Measurements from ENCODE around the gene FAT1.
"Not testable (repeated sequence)": the region's sequence is repeated elsewhere in the genome, so short reads cannot be mapped to it uniquely, and the experiment has no call there.

FAT1 gene

DNA sequence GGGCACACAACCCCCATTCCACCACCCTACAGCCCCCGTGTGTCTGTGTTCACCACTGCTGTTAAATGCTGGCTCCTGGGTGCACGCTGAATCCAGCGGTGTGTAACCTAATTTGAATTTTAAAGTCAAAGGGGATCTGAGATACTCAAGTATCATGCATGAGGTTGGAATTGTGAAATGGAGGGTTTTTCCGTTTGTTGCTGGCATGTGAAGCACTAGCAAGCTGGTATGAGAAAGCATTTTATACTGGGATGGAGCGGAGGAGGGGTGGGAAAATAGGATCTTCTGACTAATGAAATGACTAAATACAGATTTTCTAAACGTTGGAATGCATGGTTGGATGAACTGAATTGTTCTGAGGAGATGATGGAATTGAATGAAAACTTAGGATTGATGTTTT is 36.9 kb upstream of the FAT1 start:
- DNase-seq (ENCODE audit: low read depth in 1 of 2, low spot score in 1 of 2) = no peak
- in situ Hi-C loops (cut with HindIII; ENCODE audit: low pct_unique_long_range_greater_than_20kb, low sequenced_read_pairs) = no loop called here
- no peak for TF ChIP-seq JUND (IDR thresholded peaks at IDR 0.05; ENCODE audit: low read depth)

DNA sequence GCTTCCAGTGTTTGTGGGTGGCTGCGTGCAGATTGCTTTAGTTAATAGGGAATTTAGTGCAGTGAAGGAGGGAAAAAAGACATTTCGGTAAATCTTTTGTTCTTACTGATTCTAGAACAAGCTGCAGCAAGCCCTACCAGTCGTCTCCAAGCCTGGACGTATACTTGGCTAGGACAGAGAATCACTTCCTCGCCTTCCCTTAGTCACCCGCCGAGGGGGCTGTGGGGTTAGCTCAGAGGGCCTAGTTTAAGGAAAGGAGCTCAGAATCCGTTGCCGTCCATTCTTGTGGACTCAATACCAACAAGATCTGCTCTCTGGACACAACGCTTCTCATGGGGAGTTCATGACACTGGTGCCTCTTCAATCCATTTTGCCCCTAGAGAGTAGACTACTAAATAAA is 36.3 kb upstream of the FAT1 start:
- DNase-seq (ENCODE audit: low read depth in 1 of 2, low spot score in 1 of 2) = no peak
- TF ChIP-seq JUND (IDR thresholded peaks at IDR 0.05; ENCODE audit: low read depth) = no peak
- in situ Hi-C loops (cut with HindIII; ENCODE audit: low pct_unique_long_range_greater_than_20kb, low sequenced_read_pairs) = no loop called here

DNA sequence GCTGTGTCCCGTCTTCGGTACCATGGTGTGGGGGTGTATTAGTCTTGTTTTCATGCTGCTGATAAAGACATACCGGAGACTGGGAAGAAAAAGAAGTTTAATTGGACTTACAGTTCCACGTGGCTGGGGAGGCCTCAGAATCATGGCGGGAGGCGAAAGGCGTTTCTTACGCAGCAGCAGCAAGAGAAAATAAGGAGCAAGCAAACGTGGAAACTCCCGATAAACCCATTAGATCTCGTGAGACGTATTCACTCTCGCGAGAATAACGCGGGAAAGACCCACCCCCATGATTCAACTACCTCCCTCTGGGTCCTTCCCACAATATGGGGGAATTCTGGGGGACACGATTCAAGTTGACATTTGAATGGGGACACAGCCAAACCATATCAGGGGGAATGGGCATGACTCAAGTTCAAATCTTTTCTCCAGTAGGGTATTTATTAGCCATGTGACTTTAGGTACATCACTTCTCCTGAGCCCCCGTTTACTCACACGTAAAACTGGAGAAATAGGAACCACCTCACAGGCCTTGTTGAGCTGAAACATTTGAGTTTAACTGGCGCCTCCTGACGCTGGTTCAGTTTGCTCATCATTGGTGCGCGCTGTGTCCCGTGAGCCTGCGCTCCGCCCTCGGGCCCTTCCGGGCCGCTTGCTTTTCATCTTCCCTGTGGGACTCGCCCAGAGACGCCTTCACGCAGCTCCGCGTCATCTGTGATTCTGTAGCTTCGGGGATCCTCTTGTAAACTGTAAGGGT is 35.5 kb upstream of the FAT1 start:
- no peak for DNase-seq (ENCODE audit: low read depth in 1 of 2, low spot score in 1 of 2)
- in situ Hi-C loops (cut with HindIII; ENCODE audit: low pct_unique_long_range_greater_than_20kb, low sequenced_read_pairs) = no loop called here
- TF ChIP-seq JUND (IDR thresholded peaks at IDR 0.05; ENCODE audit: low read depth) = no peak

DNA sequence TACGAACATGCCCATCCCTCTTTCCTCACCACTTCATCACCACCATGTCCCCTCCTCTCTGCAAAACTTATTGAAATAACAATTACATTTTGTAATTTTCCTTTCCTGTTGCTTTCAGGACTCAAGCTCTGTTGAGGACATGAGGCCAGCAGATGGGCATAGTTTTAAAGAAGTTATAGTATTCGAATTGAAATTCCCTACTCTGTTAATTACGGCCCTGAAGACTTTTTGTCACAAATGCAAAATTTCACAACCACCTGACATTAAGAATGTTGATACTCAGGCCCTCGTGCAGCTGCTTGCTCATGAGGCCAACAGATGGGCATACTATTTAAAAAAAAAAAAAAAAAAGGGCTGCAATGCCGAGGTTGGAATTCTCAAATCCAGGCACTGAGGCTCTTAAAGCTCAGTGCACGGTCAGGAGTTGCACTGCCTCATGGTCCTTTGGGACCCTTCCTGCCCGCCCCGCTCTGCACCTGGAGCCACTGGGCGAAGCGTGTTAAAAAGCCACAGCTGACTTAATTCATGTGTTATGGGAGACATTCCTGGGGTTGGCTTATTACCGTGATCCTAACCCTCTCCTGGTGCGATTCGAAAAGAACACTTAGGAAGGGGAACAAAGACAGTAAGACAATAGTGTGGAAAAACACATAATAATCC is 34.2 kb upstream of the FAT1 start:
- TF ChIP-seq JUND (IDR thresholded peaks at IDR 0.05; ENCODE audit: low read depth) = no peak
- in situ Hi-C loops (cut with HindIII; ENCODE audit: low pct_unique_long_range_greater_than_20kb, low sequenced_read_pairs) = no loop called here
- DNase-seq (ENCODE audit: low read depth in 1 of 2, low spot score in 1 of 2) = no peak

DNA sequence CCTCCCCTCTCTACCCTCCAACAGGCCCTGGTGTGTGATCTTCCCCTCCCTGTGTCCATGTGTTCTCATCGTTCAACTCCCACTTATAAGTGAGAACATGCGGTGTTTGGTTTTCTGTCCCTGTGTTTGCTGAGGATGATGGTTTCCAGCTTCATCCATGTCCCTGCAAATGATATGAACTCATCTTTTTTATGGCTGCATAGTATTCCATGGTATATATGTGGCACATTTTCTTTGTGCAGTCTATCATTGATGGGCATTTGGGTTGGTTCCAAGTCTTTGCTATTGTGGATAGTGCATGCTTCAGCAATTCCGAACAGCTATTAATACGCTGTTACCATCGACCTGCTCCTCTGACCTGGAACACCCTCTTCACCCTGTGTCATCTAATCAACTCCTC is 32.9 kb upstream of the FAT1 start:
- in situ Hi-C loops (cut with HindIII; ENCODE audit: low pct_unique_long_range_greater_than_20kb, low sequenced_read_pairs); DNase-seq (ENCODE audit: low read depth in 1 of 2, low spot score in 1 of 2): not testable (repeated sequence)

DNA sequence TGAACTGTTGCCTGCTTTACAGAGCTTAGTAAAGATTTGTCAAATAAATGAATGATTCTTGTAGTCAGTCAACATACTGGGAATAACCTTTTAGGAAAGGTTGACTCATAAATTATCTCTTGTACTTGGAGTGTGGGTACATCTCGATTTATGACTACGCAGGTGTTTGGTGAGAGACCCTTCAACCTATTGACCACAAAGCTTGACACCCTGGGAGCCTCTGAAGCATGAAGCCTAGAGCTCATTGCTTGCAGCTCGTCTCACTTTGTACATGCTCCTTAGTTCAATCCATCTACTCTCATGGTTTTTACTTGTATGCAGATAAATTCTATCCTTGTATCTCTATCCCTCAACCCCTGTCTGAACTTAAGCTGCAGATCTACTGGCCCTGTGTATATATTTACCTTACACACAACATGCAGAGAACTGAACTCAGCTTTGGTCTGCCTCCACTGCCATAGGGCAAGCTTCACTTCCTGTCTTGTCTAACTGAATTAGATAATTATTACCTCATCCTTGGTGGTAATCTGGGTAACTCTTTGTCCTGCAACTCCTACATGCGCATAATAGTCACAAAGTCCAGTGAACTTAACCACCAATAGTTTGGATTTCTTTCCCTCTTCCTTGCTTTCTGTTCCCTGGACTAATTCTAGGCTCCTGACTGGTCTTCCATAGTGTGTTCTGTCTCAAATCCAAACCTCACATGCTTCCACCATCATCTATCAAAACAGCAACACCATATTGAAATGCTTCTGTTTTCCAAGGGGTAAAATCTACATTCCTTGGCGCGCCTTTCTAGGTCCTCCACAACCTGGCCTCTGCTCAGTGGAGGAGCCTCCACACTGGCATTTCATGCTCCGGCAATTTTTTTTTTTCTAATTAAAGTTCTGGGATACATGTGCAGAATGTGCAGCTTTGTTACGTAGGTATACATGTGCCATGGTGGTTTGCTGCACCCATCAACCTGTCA is 32.2 kb upstream of the FAT1 start:
- no peak for DNase-seq (ENCODE audit: low read depth in 1 of 2, low spot score in 1 of 2)
- in situ Hi-C loops (cut with HindIII; ENCODE audit: low pct_unique_long_range_greater_than_20kb, low sequenced_read_pairs) = no loop called here
- TF ChIP-seq JUND (IDR thresholded peaks at IDR 0.05; ENCODE audit: low read depth) = no peak

DNA sequence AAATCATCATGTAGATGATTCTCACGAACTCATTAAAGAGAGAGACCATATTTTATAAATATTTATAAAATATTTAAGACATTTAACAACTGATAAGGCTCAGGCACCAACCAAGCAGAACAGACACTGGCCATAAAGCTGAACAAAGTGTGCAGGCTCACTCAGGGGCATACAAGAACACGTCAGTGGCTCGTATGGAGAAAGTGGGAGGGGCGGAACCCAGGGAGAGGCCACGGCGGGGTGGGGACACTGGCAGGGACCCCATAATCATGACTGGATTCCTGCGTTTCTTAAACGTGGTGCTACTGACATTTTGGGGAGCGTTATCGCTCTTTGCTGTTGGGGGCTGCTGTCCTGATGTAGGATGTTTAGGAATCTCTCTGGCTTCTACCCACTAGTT is 31.3 kb upstream of the FAT1 start:
- in situ Hi-C loops (cut with HindIII; ENCODE audit: low pct_unique_long_range_greater_than_20kb, low sequenced_read_pairs) = no loop called here
- TF ChIP-seq JUND (IDR thresholded peaks at IDR 0.05; ENCODE audit: low read depth) = no peak
- no peak for DNase-seq (ENCODE audit: low read depth in 1 of 2, low spot score in 1 of 2)

DNA sequence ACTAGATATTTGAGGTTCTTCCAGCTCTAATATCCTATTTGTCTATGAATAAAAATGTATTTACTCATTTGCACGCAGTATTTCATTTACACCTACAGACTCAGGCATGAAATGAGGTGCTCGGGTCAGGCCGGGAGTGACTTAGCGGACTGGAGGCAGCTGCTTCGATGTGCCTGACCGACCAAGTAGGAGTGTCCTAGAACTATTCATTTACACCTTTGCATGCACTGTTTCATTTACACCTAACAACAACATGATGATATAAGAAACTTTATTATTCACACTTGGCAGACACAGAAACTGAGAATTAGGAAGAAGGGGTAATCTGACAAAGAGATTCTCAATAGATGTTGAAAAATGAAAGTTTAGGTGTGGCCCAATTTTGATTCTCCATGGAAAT is 28.7 kb upstream of the FAT1 start:
- DNase-seq (ENCODE audit: low read depth in 1 of 2, low spot score in 1 of 2) = no peak
- in situ Hi-C loops (cut with HindIII; ENCODE audit: low pct_unique_long_range_greater_than_20kb, low sequenced_read_pairs) = no loop called here
- TF ChIP-seq JUND (IDR thresholded peaks at IDR 0.05; ENCODE audit: low read depth) = no peak

DNA sequence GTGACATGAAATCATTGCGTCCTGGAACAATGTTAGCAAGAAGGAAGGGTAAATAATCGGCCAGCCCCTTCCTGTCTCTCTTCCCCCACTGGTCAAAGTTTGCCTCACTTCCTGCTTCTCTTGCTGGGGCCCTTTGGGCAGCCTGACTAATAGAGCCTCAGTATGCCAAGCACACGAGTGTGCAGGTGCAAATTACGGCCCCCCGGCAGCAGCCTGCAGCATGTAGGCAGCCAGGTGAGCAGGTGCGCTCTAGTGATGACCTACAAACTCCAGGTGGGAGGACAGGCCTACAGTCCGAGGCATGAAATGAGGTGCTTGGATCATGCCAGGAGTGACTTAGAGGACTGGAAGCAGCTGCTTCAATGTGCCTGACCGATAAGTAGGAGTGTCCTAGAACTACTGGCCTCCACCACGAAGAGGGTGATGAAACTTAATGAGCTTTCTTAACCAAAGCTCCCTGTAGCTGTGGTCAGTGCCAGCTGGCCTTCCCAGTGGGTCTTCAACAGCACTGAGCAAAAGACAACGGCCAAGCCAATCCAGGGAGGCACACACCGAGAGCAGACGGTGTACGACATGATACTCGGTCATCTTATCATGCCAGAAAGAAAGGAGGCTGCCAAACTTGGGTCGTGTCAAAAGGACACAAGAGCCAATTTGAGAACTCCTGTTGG is 26.1 kb upstream of the FAT1 start:
- no peak for DNase-seq (ENCODE audit: low read depth in 1 of 2, low spot score in 1 of 2)
- in situ Hi-C loops (cut with HindIII; ENCODE audit: low pct_unique_long_range_greater_than_20kb, low sequenced_read_pairs) = no loop called here
- TF ChIP-seq JUND (IDR thresholded peaks at IDR 0.05; ENCODE audit: low read depth) = no peak

DNA sequence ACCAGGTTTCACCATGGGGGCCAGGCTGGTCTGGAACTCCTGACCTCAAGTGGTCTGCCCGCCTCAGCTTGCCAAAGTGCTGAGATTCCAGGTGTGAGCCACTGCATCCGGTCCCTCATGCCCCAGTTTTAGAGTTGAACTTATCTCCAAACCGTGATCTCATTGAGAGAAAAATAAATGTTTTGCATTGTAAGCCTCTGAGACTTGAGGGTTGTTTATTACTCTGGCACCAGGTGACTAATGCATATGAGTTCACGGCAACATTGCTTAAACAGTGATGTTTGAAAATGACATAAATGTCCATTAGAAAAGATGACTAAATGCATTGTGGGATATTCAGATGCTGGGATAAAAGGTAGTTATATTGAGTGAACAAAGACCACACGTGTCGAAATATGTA is 22.9 kb upstream of the FAT1 start:
- DNase-seq (ENCODE audit: low read depth in 1 of 2, low spot score in 1 of 2) = no peak
- TF ChIP-seq JUND (IDR thresholded peaks at IDR 0.05; ENCODE audit: low read depth) = no peak
- in situ Hi-C loops (cut with HindIII; ENCODE audit: low pct_unique_long_range_greater_than_20kb, low sequenced_read_pairs) = no loop called here

DNA sequence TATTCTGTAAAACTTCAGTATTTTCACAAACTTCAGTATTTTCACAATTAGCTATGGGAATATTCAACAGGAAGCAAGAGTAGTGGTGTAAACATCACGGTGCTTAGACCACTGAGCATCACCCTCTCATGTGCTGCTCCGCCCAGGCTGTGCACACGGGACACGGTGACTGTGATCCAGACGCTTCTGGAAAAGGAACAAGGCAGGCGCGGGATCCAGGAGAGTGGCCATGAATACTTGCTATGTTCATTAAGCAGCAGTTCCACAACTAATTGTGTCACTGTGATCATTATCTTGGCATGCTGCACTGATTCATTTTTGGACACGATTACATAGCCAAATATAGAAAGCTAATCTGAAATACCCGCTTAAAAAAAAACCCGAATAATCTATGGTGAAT is 19.6 kb upstream of the FAT1 start:
- DNase-seq (ENCODE audit: low read depth in 1 of 2, low spot score in 1 of 2) = no peak
- no peak for TF ChIP-seq JUND (IDR thresholded peaks at IDR 0.05; ENCODE audit: low read depth)
- in situ Hi-C loops (cut with HindIII; ENCODE audit: low pct_unique_long_range_greater_than_20kb, low sequenced_read_pairs) = no loop called here

DNA sequence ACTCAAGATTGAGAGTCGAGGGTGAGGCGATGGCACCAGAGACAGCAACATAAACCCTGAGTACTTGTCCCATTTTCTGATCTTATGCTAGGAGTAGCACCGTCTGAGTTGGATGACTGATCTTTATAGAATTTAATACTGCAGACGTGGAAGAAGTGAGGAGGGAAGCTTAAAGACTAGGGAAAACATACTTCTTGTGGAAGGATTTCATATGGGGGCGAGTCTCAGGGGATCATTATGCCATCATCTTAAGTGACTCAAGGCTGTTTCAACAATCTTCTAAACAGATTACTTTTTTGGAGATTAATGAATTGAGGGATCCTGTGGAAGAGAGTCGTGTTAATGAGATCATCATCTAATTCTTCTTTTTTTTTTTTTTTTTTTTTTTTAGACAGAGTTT is 17.2 kb upstream of the FAT1 start:
- DNase-seq (ENCODE audit: low read depth in 1 of 2, low spot score in 1 of 2) = no peak
- in situ Hi-C loops (cut with HindIII; ENCODE audit: low pct_unique_long_range_greater_than_20kb, low sequenced_read_pairs) = no loop called here
- no peak for TF ChIP-seq JUND (IDR thresholded peaks at IDR 0.05; ENCODE audit: low read depth)
